HUES64 (cell line): ENCODE measurements around the gene TH.

Experiments
- H3K27ac ChIP-seq: 2 replicates; pipeline ENCODE4 v1.7.0; 2013; ENCODE audit warnings: low read depth, low read length, inconsistent platforms
- H3K27me3 ChIP-seq: 2 replicates; pipeline ENCODE4 v1.6.1; 2013; ENCODE audit warnings: mild to moderate bottlenecking, low read length; ENCODE audit not compliant: insufficient read depth
- H3K36me3 ChIP-seq: 2 replicates; pipeline ENCODE4 v1.6.1; 2013; ENCODE audit warnings: mild to moderate bottlenecking, low read length; ENCODE audit not compliant: insufficient read depth
- H3K4me1 ChIP-seq: 2 replicates; pipeline ENCODE4 v1.6.1; 2013; ENCODE audit warnings: mild to moderate bottlenecking, low read length, moderate library complexity; ENCODE audit not compliant: insufficient read depth
- H3K4me3 ChIP-seq: 2 replicates; pipeline ENCODE4 v1.5.1; 2013; ENCODE audit warnings: mild to moderate bottlenecking, low read length, moderate library complexity
- H3K9ac ChIP-seq: 2 replicates; pipeline ENCODE4 v1.6.1; 2013; ENCODE audit warnings: mild to moderate bottlenecking, low read depth, low read length
- H3K9me3 ChIP-seq: 2 replicates; pipeline ENCODE4 v1.6.1; 2013; ENCODE audit warnings: low read depth, low read length; ENCODE audit not compliant: insufficient read depth
- WGBS: fragments of 150-250, 120-280 bp; methylation state at CpG from one replicate; pipeline ENCODE4 v1.1.7; 2013; ENCODE audit warnings: missing lambda C conversion rate; 5-methylcytosine and 5-hydroxymethylcytosine counted together

TH gene

GRCh38 chr11:2142762-2143202, 28.8 kb downstream of the TH start:
- Histone ChIP-seq H3K4me1 (no peaks in the 10 kb centered on the region), H3K9ac (no peak overlapping the region), H3K27me3 (peaks cover 98% of the 10 kb centered on the region), H3K9me3 (no peaks in the 10 kb centered on the region), H3K4me3 (no peak overlapping the region), H3K36me3 (no peaks in the 10 kb centered on the region), H3K27ac (no peak overlapping the region)
- 10% methylated on average over 6 of the region's 6 CpGs for WGBS

DNA sequence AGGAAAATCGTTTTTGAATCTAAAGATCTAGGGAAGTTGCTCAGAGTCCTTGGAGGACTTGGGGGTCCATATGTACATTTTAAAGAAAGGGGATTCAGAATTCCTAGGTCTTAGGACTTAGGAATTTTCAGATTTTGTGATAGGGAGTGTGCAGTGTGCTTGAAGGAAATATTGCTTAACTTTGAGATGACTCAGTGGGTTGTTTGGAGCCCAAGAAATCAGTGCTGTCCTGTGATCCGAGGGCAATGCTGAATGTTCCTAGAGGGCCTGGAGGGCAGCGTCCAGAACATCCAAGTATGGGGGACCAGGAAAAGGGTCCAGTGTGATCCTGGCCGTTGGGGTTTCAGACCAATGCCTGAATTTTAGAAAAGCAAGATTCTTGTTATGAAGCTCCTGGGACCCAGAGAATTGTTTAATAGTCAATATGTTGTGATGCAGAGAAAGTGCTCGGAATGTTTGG, 29.3 kb downstream of the TH start:
- Histone ChIP-seq H3K9ac (no peak overlapping the region), H3K9me3 (no peaks in the 10 kb centered on the region), H3K4me3 (no peak overlapping the region), H3K27ac (no peak overlapping the region), H3K36me3 (no peaks in the 10 kb centered on the region), H3K27me3 (peaks cover 98% of the 10 kb centered on the region), H3K4me1 (no peaks in the 10 kb centered on the region)
- WGBS: 27% methylated on average over 5 of the region's 5 CpGs

- 0 out of 2 replicates have a peak, but pooled peaks cover 6% of the 10 kb centered on the region for H3K4me1 ChIP-seq
- 3% methylated on average over 100 of the region's 102 CpGs for WGBS
- H3K9ac ChIP-seq: no peak overlapping the region
- H3K9me3 ChIP-seq: no peaks in the 10 kb centered on the region
- no peaks in the 10 kb centered on the region for H3K36me3 ChIP-seq
- H3K27ac ChIP-seq: no peak overlapping the region
- no peak overlapping the region for H3K4me3 ChIP-seq
- peaks cover 98% of the 10 kb centered on the region for H3K27me3 ChIP-seq
Observed at GRCh38 chr11:2140411-2141400, 30.9 kb downstream of the TH start.

DNA sequence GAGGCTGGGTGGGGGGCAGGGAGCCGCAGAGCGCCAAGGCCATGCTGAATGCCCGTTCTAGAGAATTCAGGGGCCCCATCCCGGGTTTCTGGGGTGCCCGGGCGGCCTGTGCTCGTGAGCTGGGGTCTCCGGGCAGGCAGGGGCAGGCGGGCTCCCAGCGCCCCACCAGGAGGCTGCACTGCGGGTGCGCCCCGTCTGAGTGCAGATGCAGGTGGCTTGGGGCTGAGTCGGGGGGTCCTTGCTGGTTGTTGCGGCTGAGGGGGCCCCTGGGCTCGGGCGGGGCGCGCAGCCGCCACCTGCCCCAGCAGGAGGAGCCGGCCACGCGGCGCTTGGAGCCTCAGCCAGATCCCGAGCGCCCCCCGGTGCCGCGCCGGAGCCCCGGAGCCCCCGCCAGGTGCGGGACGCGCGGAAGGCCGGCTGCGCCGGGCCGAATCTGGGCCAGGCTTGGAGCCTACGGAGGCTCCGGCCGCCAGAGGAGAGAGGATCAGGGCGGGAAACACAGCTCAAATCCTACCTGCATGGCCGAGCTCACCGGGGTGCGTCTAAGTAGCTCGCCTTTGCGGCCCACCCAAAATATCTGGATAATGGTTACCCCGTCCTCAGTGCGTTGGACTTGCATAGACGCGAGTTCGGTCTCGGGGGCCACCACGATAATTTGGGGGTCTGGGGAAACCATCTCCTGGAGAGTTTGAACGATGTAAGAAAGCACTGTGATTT, 31.8 kb downstream of the TH start:
- WGBS: 4% methylated on average over 57 of the region's 57 CpGs
- Histone ChIP-seq H3K36me3 (no peaks in the 10 kb centered on the region), H3K4me1 (0 out of 2 replicates have a peak, but pooled peaks cover 6% of the 10 kb centered on the region), H3K27ac (no peak overlapping the region), H3K9ac (no peak overlapping the region), H3K4me3 (no peak overlapping the region), H3K27me3 (peaks cover 98% of the 10 kb centered on the region), H3K9me3 (no peaks in the 10 kb centered on the region)

DNA sequence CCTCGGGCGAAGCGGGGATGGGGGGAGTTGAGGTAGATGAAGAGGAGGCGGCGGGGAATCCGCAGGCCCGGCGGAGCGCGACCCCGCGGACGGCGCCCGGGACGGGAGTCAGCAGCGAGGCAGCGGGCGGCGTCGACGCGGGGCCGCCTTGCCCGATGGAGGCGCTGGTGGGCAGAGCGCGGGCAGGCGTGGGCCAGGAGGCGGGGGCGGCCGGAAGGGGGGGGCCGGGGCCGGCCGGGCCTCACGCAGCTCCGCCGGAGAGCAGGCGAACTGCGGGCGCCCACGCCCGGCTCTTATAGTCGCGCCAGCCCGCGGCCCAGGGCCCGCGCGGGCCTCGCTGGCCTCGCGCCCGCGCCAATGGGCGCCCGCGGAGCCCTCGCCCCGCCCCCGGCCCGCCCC, 32.5 kb downstream of the TH start, which contains the start of gene IGF2:
Gene IGF2 (minus strand): TSS at position 267 of the 399 bp plus-strand sequence. CDS start 3,866 bp downstream, outside the sequence.
- WGBS: 2% methylated on average over 58 of the region's 62 CpGs
- Histone ChIP-seq H3K27ac (no peak within 1 kb of the TSS), H3K36me3 (no peaks in the 10 kb centered on the region), H3K4me3 (no peak within 1 kb of the TSS), H3K9ac (no peak within 1 kb of the TSS), H3K27me3 (peaks cover 98% of the 10 kb centered on the region), H3K9me3 (no peaks in the 10 kb centered on the region), H3K4me1 (0 out of 2 replicates have a peak, but pooled peaks cover 6% of the 10 kb centered on the region)

DNA sequence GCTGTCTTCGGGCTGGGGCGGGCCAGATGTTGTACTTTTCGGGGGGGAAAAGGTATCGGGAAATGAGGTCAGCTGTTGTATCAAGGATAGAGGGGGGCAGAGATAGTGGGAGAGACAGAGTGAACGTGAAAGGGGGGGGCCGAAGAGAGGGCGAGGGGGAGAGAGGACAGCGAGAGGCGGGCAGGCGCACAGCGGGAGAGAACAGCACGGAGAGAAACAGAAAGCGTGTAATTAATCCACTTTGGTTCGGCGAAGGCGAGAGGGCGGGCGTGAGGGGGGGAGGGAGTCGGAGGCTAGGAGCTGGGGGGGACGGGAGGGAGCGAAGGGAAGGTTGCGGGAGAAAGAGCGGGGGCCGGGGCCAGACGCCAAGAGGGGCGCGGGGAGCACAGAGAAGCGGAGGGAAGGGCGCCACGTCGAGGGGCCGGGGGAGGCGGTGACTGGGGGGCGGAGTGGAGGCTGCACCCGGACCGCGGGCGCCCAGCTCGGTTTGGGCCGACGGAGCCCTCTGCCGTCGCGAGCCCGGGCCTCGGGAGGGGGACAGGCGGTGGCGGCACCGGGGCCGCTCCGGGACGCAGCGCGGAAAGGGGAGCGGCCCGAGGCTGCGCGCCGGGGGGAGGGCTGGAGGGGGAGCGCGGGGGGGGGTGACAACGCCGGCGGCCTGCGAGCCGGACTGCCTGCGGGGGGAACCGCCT, 33.0 kb downstream of the TH start:
- Histone ChIP-seq H3K9me3 (no peaks in the 10 kb centered on the region), H3K36me3 (no peaks in the 10 kb centered on the region), H3K27ac (no peak overlapping the region), H3K9ac (no peak overlapping the region), H3K4me3 (no peak overlapping the region), H3K27me3 (peaks cover 98% of the 10 kb centered on the region), H3K4me1 (0 out of 2 replicates have a peak, but pooled peaks cover 6% of the 10 kb centered on the region)
- 1% methylated on average over 68 of the region's 68 CpGs for WGBS

DNA sequence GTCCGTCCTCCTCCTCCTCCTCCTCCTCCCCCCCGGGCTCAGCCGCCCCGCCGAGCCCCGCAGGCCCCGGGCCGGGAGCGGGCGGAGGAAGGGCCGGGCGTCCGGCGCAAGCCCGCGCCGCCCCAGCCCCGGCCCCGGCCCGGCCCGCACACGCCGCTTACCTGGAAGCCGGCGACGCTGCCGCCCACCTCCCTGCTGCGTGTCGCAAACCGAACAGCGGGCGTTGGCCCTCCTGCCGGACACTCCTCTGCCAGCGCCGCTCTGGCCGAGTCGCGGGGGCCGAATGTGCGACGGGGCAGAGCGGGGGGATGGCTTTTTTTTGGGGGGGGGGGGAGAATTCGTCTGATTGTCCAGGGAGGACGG, 33.6 kb downstream of the TH start:
- no peak overlapping the region for H3K27ac ChIP-seq
- WGBS: under 1% methylated on average over 44 of the region's 44 CpGs
- peaks cover 98% of the 10 kb centered on the region for H3K27me3 ChIP-seq
- H3K36me3 ChIP-seq: no peaks in the 10 kb centered on the region
- 0 out of 2 replicates have a peak, but pooled peaks cover 6% of the 10 kb centered on the region for H3K4me1 ChIP-seq
- no peaks in the 10 kb centered on the region for H3K9me3 ChIP-seq
- H3K9ac ChIP-seq: no peak overlapping the region
- 0 out of 2 replicates have a peak overlapping the region, but pooled peaks have one; percentile 47 for H3K4me3 ChIP-seq

DNA sequence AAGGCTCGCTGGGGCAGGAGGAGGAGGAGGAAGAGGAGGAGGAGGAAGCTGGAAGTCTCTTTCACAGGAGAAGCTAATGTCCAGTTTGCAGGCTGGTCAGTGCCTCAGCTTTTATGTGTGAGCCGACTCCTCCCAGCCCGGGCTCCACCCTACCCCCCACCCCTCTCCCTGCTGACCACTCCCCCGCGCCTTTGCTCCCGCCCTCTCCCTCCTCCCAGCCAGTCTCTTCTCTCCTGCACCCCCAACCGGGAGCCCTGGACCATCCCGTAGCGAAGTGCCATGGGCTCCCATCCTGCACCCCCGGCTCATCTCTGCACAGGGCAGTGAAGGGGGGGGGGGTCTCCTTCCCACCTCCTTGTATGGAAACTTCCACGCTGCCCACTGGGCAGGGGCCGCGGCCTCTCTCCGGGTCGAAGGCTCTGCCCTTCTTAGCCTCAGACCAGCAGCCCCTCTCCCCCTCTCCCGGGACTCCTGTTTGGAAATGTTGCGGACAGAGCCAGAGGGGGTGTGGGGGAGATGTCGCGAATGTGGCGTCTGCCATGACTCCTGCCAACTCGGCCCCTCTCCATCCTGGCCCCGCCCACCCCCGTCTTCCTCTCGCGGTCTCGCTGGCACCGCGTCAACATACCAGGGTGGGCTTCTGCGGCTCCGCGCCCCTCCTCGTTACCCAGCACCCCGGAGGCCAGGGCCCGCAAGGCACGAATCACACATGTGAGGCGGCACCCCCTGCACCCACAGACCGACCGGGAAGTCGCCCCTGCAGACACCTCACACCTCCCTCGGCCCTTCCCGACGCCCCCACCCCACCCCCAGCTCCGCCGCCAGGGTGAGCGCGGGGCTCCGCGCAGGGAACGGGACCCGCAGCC, 34.2 kb downstream of the TH start:
- Histone ChIP-seq H3K4me3 (peak overlapping the region; percentile 47), H3K36me3 (no peaks in the 10 kb centered on the region), H3K27ac (no peak overlapping the region), H3K4me1 (0 out of 2 replicates have a peak, but pooled peaks cover 6% of the 10 kb centered on the region), H3K9ac (no peak overlapping the region), H3K27me3 (peaks cover 97% of the 10 kb centered on the region), H3K9me3 (no peaks in the 10 kb centered on the region)
- under 1% methylated on average over 40 of the region's 50 CpGs for WGBS

DNA sequence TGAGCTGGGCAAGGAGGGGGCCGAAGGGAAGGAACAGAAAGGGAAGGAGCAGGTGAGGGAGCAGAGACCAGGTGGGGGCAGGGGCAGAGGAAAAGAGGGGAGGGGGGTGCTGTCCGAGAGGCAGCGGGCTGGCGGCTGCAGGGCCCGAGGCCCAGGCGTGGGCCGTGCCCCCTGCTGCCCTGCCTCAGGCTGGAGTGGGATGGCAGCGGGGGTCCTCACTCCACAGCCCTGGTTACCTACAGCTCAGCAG, 34.7 kb downstream of the TH start:
- 0 out of 2 replicates have a peak, but pooled peaks cover 6% of the 10 kb centered on the region for H3K4me1 ChIP-seq
- H3K9me3 ChIP-seq: no peaks in the 10 kb centered on the region
- H3K4me3 ChIP-seq: peak overlapping the region; percentile 47
- WGBS: 9% methylated on average over 8 of the region's 8 CpGs
- no peak overlapping the region for H3K27ac ChIP-seq
- no peak overlapping the region for H3K9ac ChIP-seq
- peaks cover 93% of the 10 kb centered on the region for H3K27me3 ChIP-seq
- H3K36me3 ChIP-seq: no peaks in the 10 kb centered on the region

DNA sequence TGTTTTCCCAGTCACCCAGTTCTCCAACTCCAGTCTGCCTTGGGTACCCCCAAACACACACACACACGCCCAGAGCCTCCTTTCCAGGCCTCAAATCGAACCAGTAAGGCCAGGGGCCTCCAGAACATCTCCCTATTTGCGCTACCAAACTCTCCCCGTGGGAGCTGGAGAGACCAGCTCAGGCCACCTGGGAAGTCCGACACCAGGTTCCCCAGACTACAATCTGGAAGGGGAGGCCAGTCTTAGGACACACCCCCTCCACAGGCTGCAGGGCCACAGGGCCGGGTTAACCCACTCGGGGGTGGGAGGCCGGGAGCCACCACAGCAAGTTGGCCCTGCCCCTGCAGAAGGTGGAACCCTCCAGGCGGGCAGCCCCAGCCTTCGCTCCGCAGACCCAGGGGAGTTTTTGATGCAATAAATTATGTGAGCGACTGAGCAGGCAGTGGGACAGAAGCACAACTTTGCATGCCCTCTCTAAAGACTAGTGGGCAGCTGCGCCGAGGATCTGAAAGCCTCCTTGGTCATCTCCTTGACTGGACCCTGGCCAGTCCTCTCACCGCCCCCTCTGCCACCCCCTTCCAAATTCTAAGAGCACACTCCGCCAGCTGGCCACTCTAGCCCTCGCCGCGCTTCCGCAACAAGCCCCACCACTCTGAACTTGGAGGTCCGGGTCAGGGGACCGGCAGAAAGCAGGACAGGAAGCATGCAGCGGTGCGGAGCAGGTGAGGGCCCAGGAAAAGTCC, 35.2 kb downstream of the TH start:
- H3K36me3 ChIP-seq: no peaks in the 10 kb centered on the region
- H3K4me1 ChIP-seq: 0 out of 2 replicates have a peak, but pooled peaks cover 6% of the 10 kb centered on the region
- no peak overlapping the region for H3K27ac ChIP-seq
- 59% methylated on average over 24 of the region's 24 CpGs for WGBS
- no peak overlapping the region for H3K4me3 ChIP-seq
- no peak overlapping the region for H3K9ac ChIP-seq
- no peaks in the 10 kb centered on the region for H3K9me3 ChIP-seq
- peaks cover 89% of the 10 kb centered on the region for H3K27me3 ChIP-seq
